SW480 (cell line): ENCODE measurements around the gene ZMYND19.
"Not testable (repeated sequence)": the region's sequence is repeated elsewhere in the genome, so short reads cannot be mapped to it uniquely, and the experiment has no call there.

Source experiments
- DNase-seq: peaks from one replicate; pipeline ENCODE4 v3.0.0-alpha.2; 2016; ENCODE audit warnings: low spot score

ZMYND19 gene

DNA sequence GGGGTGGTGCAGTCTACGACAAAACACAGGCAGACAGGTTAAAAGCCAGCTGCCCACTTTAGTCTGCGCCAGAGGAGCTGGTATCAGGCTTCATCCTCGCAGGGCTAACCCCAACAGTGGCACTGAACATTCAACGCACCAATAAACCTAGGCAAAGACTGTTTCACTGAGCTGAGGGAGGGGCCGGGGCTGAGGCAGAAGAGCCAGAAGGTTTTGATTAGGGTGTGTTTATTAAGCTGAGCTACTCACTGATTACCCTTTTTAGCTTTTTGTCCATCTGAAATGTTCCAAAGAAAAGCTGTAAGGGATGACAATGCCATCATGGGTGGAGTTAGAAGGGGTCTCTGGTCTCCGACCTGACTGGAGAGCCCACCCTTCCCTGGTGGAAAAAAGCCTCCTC, 1.4 kb downstream of the ZMYND19 start:
- no peak for DNase-seq

DNA sequence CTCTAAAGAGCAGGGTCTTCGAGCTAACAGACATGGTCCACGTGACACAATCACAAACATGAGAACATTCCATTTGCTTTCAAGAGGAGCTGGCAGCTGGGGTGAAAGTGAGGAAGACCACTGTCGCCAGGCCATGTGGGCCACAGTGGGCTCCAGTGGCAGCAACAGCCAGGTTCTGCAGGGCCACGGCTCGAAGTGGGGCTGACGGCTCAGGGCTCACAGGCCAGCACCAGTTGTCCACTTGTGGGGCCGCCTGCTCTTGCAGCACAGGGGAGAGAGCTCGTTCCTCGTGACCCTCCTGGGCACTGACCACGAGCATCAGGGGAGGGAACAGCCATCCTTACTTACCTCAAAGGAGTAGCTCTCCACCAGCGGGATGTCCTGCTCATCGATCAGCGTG, 2.0 kb downstream of the ZMYND19 start:
- no peak for DNase-seq

DNA sequence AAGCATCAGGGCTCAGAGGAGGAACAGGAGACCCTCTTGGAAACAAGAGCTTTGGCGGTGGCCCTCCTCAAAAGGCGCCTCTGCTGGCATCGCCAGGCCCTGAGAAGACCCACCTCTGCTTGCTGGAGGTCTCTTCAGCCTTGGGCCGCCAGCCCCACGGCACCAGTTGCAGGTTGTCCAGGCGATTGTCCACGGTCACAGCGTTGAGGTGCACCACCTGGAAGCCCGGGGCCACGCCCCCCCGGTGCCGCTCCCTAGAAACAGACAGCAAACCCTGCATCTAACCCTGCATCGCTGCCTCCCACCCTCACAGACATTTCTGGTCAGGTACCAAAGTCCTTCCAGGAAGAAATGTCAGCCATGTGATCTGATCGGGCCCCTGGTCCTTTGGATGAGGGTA, 3.5 kb downstream of the ZMYND19 start:
- DNase-seq = no peak

DNA sequence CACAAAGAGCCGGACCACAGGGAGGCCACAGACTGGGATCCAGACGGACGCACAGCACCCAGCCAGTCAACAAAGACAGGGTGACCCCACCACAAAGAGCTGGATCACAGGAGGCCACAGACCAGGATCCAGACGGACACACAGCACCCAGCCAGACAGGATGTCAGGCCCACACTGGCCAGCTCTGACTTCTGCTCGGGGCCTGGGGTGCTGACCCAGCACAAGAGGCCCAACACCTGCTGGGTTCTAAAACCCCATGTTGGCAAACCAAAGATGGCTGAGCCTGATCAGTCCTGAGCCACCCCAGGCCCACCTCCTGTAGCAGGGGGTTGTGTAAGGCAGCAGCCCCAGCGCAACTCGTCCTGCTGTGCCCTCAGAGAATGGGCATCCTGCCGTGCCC, 6.4 kb downstream of the ZMYND19 start:
- DNase-seq = no peak

DNA sequence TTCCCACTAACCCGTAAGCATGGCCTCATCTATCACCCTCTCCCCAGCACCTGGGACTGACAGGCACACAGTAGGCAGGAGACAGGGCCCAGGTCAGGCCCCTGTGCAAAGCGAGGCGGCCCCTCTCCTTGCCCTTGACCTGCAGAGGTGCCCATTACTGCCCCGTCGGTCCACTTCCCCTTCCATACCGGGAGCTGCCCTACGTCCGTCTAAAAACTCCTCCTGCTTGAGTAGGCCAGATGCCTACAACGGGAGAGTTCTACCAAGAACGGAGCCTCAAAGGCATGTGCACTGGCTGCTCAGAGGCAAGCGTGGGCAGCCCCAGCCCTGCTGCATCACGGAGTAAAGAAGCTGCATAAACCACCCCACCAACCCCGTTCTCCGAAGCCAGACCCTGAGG, 7.0 kb downstream of the ZMYND19 start:
- DNase-seq = no peak

DNA sequence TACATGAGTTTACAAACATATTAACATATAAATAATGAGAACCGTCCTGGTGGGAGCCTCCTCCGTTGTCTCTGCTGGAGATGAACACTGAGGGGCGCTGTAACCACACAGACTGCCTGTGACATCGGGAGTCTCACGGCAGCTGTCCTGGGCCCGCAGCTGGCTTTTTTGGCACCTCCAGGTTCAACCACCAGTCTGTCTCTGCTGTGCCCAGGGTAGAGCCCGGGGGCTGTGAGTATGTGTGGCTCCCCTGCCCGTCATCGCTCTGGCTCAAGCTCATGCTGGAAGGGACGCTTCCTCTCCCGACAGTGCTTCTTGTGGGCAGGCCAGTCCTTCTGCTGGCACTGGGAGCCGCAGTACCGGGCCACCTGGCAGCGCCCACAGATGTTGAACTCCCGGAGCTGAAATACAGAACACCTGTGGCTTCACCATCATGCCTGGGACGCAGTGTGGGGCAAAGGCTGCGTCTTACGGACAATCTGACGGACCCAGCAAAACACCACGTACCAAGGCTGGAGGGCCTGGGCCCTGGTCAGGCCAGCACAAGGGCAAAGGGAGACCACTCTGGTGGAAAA, 7.9 kb downstream of the ZMYND19 start:
- DNase-seq = no peak

DNA sequence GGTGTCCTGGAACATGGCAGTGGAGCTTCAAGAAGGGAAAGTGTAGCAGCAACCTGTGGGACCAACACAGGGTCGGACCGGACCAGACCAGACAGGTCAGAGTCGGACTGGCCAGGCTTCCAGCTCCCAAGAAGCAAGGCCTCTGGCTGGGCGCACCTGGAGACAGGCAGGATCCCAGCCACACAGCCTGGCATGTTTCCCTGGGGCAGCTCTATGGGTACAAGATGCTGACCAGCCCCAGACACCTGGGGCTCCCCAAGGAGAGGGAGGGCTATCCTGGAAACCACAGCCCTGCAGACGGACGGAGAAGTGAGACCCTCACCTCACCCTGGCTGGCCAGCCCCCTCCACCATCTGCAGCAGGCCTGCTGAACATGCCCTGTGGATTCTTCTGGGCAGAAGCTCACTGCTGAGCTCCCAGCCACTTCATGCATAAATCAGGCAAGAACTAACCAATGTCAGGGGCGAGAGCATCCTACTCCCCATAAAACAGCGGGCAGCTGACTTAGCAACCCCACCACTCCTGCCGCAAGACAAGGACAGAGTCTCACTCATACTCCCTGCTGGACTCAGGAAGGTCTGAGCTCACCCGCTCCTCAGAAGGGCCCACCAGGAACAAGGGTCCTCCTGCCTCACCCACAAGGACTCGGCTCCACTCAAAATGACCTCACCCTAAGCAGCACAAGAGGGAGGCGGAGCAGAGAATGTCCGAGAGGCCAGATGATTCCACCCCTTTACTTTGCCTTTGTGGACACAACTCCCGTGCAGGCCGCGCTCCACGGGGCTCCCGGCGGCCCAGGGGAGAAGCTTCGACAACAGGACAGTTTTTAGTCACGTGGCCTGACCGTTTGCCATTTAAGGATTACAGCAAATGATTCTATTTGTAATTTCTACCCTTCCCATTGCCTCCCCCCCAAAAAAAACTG, 8.7 kb downstream of the ZMYND19 start:
- no peak for DNase-seq

DNA sequence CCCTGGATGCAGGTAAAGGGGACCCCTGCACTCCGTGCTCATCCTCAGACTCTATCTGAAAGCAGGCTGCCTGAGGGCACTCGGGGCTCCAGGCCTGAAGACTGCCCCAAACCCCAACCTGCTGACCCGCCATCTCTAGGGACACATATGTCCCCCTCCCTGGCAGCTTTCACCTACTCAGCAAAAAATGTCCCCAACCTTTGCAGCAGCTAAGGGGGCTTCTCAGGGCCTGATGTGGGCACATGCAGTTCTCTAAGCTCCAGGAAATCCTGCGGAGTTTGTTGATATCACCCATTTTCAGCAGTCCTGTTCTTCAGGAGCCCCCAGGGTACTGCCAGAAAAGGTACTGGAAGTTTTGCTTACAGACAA, 9.4 kb downstream of the ZMYND19 start:
- no peak for DNase-seq

DNA sequence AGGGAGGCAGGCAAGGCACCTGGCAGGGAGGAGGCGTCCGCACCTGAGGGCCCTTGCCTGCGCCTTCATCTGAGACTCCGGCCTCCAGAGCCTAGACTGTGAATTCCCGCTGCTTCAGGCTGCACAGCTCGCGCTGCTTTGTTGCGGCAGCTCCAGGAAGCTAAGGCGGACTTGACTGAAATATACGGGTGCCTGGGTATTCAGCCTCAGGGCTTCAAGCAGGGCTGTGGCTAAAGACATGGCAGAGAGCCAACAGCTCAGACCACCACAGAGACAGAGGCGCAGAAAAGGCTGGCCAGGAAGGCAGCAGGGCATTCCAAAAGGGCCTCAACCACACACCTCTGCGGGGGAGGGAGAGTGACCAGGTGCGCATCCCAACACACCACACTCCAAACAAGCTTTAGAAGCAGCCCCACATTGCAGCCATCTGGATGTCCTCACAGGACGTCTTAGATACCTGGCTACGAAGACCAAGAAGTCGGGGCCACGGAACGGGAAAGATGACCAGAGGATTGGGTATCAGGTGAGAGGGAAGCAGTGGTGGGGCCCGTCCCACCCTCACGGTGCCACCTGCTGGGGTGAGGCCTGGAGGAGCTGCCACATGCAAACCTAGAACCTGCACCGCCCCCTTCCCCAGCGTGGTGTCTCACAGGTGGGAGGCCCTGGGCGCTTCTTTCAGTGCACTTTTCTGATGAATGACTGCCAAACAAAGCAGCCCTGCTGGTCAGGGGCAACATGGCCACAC, 9.9 kb downstream of the ZMYND19 start:
- no peak for DNase-seq

DNA sequence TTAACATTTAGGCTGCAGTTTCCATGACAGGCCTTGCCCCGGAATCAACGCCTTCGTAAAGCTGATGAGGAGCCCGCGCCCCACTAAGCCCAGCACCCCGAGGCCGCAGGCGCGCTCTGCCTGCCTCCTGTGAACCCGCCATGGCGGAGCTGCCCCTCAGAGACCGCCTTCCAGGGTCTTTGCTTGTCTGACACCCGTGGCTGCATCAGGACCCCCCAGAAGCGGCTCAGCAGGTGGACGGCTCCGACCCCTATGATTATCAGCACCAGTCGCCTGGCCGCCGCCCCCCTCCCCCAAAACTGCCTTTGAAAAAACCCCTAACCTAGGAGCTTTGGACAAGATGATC, 11.1 kb downstream of the ZMYND19 start:
- no peak for DNase-seq

DNA sequence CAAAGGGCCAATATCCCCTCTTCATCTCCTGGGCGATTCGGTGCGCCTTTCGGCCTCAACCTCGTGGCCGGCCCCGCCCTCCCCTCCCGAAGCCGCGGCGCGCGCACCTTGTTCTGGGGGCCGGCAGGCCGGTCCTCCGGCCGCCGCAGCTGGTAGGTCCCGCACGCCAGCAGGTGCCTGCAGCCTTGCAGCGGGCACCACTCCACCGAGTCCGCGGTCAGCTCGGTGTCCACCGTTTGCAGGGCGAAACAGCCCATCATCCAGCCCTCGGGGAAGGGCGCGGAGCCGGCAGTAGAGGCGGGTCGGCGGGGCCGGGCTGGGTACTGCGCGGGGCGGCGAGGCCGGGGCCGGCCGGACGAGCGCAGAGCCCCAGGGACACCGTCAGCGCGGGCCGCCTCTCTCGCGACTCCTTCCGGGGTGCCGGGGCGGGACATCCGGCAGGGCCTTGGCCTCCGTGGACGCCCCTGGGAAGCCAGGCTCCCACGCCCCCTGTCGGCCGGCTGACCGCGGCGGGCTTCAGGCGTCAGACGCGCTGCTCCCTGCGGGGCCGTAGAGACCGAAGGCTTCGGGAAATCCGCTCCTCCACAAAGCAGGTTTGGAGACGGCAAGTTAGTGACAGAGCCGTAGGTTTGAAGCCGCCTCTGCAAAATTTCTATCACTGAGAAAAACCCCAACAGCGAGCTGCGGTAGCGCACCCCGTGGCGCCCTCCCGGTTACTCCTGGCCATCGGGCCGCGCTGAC, 11.6 kb downstream of the ZMYND19 start, which contains the start of gene DPH7:
DPH7 (minus strand) TSS at position 408 of the 741 bp plus-strand sequence; CDS start at position 260, 148 bp downstream.
- peak; percentile 88 for DNase-seq

DNA sequence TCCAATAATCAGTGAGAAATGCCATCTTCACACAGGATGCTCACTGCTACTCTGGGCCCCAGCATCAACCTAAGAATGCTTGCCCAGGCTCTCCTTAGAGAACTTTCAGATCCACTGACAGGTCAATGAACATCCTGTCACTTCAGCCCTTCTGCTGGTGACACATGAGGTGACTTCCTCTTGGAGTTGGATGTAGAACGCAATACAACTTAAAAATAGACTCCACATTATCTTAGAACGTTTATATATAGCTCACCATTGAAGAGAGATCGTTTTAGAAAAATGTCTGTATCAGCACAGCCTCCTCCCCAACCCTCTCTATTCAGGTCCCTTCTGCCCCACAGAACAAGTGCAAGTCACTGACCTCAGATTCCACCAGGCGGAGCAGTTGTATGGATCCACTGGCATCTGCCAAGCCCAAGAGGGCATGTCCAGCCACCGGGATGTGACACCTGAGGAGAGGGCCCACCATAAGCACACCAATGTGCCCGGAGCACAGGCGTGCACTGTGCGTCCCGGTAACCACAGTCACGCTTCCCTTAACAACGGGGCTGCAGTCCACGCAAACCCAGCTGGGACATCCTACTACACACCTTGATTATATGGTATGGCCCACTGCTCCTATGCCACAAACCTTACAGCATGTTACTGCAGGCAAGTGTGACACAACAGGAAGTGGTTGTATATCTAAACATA, 14.4 kb downstream of the ZMYND19 start:
- no peak for DNase-seq

DNA sequence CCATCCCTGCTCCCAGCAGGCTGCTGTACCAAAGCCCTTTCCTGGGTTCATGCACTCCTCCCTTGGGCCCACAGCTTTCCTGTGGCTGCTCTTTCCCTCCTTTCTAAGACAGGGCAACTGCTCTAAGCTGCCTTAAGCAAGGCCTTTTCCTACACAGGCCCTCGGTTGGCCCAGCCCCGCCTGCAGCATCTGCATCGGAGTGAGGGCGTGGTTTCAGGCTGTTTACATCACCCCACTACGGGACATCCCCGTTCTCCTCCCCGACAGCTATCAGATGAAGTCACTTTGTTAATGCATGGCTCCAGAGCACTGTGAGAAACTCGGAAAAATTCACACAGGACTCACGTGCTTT, 15.0 kb downstream of the ZMYND19 start:
- no peak for DNase-seq

DNA sequence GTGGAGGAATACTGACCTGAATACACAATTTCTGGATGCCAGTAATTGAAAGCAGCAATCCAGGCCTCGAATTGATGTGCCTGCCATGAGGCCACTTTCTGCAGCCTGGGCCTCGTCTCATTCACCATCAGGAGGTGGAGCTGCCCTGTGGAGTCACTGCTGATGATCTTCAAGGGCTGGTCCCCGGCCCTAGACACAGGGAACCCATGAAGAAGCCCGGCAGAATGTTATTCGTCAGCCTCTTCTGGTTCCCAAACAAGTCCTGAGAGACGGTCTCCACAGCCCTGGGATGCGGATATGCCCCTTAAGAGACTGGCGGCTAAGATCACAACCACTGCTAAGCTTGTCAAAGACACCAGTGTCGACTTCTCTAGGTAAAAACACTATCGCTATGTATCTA, 16.1 kb downstream of the ZMYND19 start:
- DNase-seq = no peak

DNA sequence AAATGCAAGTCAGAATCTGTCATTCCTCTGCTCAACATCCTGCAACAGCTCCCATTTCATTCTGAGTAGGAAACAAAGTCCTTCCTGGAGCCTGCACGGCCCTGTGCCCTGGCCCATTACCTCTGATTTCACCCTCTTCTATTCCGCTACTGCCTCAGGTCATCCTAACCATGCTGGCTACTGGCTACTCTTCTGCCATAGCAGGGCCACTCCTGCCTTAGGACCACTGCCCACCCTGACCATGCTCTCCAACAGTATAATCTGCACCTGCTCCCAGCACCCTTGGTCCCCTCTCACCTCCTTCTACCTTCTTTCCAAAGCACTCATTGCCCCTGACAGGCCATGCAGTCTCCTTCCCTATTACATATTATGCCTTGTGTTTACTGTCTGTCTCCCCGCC, 19.7 kb downstream of the ZMYND19 start:
- no peak for DNase-seq

DNA sequence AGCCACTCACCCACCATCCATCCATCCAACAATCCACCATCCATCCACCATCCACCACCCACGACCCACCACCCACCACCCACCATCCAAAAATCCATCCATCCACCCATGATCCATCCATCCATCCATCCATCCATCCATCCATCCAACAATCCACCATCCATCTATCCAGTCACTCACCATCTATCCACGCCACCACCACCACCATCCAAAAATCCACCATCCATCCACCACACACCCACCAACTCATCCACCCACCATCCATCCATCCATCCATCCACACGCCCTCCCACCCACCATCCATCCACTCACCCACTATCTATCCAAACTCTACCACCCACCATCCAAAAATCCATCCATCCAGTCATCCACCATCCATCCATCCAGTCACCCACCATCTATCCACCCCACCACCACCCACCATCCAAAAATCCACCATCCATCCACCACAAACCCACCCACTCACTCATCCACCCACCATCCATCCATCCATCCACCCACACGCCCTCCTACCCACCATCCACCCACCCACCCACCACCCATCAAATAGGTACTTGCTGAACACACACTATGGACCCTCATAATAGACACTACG, 20.6 kb downstream of the ZMYND19 start:
- DNase-seq = no peak

DNA sequence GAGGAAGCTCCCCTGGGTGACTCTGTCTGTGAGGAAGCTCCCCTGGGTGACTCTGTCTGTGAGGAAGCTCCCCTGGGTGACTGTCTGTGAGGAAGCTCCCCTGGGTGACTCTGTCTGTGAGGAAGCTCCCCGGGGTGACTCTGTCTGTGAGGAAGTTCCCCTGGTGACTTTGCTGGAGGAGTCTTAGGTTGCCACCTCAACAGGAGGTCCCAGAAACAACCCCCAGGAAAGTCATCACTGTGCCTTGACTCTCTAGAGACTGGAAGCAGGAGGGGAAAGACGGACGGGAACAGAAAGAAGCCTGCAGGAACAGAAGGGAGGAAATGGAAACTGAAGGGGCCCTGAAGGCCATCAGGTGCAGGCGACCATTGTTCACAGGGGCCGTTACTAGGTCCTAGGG, 21.9 kb downstream of the ZMYND19 start:
- not testable (repeated sequence) for DNase-seq

DNA sequence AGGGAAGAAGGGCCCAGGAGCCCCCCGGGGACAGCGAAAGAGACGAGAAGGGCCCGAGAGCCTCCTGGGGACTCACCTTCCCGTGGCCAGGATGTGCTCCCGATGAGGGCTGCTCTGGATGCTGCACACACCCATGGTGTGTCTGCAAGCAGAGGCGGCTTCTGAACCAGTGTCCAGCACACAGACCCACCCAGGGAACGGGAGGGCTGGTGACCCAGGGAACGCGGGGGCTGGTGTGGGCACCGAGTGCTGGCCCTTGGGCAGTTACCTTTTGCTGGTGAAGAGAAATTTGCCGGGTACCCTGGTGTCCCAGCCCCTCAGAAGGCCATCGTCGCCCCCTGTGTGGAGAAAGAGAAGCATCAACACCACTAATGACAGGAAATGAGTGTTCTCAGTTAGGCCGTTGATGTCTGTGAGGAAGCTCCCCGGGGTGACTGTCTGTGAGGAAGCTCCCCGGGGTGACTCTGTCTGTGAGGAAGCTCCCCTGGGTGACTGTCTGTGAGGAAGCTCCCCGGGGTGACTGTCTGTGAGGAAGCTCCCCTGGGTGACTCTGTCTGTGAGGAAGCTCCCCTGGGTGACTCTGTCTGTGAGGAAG, 25.4 kb downstream of the ZMYND19 start:
- no peak for DNase-seq

DNA sequence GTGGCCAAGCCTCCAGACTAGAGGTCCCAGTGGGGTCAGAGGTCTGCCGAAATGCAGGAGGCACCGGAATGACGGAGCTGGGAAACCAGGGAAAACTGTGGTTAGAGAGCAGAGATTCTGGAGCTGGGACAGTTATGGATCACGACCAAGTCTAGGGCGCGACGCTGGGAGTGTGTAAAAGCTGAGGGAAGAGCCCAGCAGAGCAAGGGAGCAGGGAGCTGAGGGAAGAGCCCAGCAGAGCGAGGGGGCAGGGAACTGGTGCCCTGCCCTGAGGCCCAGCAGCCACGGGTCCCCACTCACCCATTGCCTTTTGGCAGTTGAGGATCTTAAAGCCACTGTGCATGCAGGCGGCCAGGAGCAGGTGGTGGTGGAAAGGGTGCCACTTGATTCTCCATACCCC, 26.2 kb downstream of the ZMYND19 start:
- no peak for DNase-seq

DNA sequence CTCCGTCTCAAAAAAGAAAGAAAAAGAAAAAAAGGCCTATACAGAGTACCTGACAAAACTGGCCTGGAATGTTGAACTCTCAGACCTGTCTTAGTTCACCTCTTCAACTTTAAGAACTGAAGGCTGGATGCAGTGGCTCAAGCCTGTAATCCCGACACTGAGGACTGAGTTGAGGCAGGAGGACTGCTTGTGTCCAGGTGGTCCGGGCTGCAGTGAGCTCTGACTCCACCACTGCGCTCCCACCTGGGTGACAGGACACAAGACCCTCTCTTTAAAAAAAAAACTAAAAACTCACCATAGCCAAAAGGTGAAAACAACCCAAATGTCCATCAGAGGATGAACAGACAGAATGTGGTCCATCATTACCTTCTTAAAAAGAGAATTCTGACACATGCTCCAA, 32.2 kb downstream of the ZMYND19 start:
- no peak for DNase-seq
